Activated CD4-positive, alpha-beta T cell treated with anti-CD3 and anti-CD28 coated beads for 4 hours (primary cell): Measurements from ENCODE around the gene GCNT2.
"Not testable (repeated sequence)": the region's sequence is repeated elsewhere in the genome, so short reads cannot be mapped to it uniquely, and the experiment has no call there.

Experiments
- DNase-seq, 2 donors: peaks; one replicate each; pipeline ENCODE4 v3.0.0-alpha.2; 2020

Gene GCNT2

DNA sequence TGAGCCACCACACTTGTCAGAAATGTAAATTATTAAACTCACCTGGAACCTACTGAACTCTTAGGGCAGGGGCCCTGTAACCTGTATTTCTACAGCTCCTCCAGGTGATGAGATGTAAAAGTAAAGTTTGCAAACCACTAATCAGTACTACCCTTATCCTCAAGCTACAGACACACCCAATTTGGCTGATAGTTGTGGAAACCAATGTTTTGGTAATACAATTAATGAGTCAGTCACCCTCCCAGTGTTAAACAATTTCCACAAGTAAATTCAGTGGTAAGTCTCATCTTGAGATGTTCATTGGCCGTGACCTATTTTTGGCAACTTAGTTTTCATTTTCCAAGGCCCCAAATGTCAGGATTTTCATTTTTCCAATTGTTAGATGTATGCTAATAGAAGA is 29.6 kb downstream of the GCNT2 start:
- no peak for DNase-seq

DNA sequence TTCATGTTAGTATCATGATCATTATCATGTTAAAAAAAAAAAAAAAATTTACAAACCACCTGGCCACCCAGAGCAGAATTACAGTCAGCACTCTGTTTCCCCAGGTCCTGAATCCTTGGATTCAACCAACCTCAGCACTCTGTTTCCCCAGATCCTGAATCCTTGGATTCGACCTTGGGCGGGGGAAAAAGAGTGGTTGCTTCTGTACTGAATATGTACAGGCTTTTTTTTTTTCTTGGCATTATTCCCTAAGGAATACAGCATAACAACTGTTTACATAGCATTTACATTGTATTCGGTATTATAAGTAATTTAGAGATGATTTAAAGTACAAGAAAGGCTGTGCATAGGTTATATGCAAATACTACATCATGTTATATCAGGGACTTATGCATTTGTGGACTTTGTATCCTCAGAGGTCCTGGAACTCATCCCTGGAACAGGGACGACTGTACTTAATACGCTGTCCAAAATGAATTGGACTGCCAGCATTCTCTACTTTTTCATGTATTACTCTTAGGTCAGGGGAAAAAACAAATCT is 31.2 kb downstream of the GCNT2 start:
- DNase-seq = no peak

DNA sequence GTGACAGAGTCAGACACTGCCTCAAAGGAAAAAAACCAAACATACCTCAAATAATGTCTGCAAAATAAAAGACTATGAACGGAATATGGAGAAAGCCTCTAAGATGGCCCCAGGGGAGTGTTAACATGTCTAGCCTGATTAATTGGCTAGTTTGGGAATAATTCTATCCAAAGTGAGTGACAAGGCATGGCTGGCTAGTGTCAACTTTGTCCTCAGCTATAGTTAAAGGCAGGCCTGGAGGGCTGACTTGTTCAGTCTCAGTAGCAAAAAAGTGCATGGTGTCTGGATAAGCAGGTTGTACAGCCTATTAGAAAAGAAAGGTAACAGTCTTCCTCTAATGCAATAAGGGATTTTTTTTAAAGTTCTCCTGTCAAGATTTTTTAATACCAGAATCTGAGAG is 32.7 kb downstream of the GCNT2 start:
- DNase-seq = no peak

GRCh38 chr6:10554826-10555225 is 33.7 kb downstream of the GCNT2 start:
- DNase-seq = no peak

DNA sequence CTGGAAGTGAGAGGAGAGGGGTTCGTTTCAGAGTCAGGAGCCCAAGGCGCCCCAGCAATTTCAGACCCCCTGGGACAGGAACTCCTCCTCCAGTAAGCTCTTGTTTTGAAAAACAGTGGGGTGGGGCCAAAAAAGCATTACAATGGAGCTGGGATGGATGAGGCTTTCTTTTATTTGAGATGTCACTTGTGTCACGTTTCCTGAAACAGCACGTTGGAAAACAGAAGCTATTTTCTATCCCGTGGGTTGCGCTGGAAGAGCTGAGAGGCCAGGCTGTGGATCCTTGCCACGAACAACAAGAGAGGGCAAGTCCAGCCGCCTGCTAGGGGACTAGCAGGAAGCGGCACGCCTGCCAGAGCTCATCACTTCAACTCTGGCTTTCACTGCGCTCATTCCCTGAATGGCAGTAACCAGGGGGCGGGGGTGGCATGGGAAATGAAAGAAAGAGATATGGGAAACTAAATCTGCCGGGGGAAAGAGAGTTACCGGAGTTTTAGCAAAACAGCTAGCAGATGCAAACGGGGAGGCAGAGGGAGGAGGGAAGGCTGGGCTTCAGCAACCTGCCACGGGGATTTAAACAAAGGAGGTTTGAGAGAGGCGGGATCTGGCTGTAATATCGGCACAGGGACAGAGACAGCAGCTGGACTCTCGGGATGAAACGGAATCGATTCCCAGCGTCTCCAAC is 34.6 kb downstream of the GCNT2 start:
- no peak for DNase-seq

- no peak for DNase-seq
These were observed 35.4 kb downstream of the GCNT2 start for GRCh38 chr6:10556589-10556988.

DNA sequence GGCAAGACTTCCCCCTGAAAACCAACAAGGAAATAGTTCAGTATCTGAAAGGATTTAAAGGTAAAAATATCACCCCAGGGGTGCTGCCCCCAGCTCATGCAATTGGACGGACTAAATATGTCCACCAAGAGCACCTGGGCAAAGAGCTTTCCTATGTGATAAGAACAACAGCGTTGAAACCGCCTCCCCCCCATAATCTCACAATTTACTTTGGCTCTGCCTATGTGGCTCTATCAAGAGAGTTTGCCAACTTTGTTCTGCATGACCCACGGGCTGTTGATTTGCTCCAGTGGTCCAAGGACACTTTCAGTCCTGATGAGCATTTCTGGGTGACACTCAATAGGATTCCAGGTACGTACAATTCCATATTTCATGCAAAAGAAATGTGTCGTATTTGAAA is 35.8 kb downstream of the GCNT2 start:
- DNase-seq = no peak

DNA sequence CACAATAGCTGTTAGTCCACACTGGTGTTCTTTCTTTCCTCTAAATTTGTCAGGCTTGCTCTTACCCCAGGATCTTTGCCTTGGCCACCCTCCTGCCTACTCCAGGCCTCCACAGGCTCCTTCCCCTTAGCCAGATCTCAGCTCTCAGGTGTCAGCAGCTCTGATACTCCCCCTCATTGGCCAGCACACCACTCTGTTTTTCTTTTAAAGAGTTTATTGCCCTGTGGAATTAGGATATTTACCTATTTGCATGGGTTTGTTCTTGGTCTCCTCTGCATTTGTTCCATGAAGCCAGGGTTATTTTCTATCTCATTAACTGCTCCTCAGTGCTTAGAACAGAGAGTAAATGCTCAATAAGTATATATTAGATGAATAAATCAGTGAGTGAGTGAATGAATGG is 36.8 kb downstream of the GCNT2 start:
- no peak for DNase-seq

DNA sequence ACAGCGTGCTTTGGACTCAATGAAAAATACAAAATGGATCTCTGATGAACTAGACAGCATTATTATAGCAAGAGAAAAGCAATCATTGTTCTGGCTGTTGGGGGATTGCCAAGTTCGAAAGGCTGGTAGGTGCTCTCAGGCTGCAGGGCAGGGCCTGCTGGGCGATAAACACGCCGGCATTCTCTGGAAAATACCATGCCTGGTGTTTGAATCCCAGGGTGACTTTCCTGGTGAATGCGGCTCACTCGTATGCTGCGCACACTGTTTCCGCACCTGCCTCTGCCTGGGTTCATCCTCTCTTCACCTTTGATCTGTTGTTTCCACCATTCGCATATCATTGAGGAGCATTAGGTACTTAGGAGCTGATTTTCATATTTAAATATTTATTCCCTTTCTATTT is 37.4 kb downstream of the GCNT2 start:
- no peak for DNase-seq

DNA sequence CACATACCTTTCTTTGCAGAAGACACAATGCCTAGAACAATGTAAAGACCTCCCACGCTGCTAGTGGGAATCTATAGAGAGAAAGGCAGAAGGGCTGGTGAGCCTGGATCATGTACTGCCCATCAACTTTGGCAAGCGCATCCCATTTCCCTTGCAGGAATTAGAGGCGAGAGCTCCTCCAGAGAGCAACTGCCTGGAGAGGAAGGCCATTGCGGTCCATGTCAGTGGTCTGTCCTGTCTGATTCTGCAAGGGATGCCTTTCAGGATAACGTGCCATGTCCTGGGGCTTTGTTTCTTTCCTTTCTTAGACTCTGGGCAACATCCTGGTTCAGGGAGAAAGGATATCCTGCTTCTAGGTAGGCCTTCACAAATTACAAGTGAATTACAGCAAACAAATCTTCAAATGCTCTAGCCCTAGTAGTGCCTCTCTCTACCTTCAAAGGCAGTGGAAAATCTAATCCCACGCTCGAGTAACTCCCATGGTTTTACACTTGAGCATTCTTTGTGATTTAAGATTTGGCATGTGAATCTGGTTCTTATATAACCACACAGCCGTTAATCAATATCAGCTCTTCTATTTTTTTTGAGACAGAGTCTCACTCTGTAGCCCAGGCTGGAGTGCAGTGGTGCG is 38.5 kb downstream of the GCNT2 start:
- no peak for DNase-seq

GRCh38 chr6:10561611-10562199 is 40.6 kb downstream of the GCNT2 start:
- no peak for DNase-seq

GRCh38 chr6:10564975-10565673 is 44.0 kb downstream of the GCNT2 start:
- no peak for DNase-seq

- no peak for DNase-seq
These were observed 44.8 kb downstream of the GCNT2 start for GRCh38 chr6:10565913-10566312.

- DNase-seq = no peak
These were observed 46.3 kb downstream of the GCNT2 start for GRCh38 chr6:10567256-10568026.

- DNase-seq = no peak
These were observed 48.4 kb downstream of the GCNT2 start for GRCh38 chr6:10569392-10570127.

- DNase-seq = not testable (repeated sequence)
These were observed 54.4 kb downstream of the GCNT2 start for GRCh38 chr6:10575519-10575918.

GRCh38 chr6:10576226-10576625 is 55.1 kb downstream of the GCNT2 start:
- DNase-seq = no peak

- no peak for DNase-seq
These were observed 56.0 kb downstream of the GCNT2 start for GRCh38 chr6:10577112-10577511.

DNA sequence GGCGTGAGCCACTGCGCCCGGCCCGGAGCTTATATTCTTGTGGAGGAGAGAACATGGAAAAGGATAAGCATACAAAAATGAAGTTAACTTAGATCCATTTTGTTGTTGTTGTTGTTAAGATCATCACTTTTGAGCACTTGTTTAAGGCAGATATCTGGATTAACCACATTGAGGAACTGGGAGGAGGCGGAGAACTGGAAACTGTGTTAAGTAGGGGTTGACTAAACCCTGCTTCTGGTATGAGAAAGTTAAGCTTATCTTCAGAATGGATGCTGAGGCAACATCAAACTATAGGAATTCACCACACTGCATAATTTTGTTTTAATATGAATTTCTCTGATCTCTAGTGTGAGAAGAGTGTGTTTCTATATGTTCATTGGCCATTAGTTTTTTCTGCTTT is 57.6 kb downstream of the GCNT2 start:
- no peak for DNase-seq

- DNase-seq = no peak
These were observed 58.7 kb downstream of the GCNT2 start for GRCh38 chr6:10579803-10580202.

DNA sequence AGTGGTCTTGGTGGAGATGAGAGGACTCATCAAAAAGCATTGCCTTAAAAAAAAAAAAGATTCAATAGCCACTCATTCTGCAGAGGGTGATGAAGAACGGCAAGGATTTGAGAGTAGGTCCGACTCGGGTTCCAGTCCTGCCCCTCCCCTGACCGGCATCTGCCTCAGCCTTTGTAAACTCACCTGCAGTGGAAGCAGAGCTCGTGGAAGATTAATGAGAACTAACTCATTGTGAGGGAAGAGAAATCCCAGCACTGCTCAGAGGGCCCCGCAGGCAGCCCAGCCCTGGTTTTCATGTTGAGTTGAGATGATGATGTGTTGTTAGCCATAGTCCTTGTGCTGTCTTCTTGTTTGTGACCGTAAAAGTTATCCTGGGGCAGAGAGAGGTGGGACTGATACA is 59.4 kb downstream of the GCNT2 start:
- no peak for DNase-seq

GRCh38 chr6:10581402-10581801 is 60.3 kb downstream of the GCNT2 start:
- DNase-seq = not testable (repeated sequence)
